NCI-H2227 (cell line): ENCODE data around the gene WBP1L.
"Not testable (repeated sequence)": the region's sequence is repeated elsewhere in the genome, so short reads cannot be mapped to it uniquely, and the experiment has no call there.

Source experiments
- DNase-seq: peaks from one replicate; lab custom pipeline; 2025; ENCODE audit not compliant: unreplicated experiment; lab: John Stamatoyannopoulos, UW

Gene WBP1L

DNA sequence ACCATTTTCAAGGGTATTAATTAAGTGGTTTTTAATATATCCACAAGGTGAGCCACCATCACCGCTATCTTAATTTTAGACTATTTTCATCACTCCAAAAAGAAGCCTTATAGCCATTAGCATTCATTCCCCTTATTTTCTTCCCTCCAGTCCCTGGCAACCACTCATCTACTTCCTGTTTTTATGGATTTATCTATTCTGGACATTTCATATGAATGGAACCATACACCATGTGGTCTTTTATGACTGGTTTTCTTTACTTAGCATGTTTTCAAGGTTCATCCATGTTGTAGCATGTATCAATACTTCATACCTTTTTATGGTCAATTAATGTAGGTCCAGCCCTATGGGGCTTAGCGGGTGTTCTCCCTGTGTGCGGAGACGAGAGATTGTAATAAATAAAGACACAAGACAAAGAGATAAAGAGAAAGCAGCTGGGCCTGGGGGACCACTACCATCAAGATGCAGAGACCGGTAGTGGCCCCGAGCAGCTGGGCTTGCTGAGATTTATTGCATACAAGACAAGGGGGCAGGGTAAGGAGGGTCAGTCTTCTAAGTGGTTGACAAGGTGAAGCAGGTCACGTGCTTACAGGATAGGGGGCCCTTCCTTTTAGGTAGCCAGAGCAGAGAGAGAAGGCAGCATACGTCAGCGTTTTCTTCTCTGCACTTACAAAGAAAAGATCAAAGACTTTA lies 14.6 kb downstream of the WBP1L start:
- no peak for DNase-seq

DNA sequence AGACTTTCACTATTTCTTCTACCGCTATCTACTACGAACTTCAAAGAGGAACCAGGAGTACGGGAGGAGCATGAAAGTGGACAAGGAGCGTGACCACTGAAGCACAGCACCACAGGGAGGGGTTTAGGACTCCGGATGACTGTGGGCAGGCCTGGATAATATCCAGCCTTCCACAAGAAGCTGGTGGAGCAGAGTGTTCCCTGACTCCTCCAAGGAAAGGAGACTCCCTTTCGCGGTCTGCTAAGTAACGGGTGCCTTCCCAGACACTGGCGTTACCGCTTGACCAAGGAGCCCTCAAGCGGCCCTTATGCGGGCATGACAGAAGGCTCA lies 15.2 kb downstream of the WBP1L start:
- not testable (repeated sequence) for DNase-seq

DNA sequence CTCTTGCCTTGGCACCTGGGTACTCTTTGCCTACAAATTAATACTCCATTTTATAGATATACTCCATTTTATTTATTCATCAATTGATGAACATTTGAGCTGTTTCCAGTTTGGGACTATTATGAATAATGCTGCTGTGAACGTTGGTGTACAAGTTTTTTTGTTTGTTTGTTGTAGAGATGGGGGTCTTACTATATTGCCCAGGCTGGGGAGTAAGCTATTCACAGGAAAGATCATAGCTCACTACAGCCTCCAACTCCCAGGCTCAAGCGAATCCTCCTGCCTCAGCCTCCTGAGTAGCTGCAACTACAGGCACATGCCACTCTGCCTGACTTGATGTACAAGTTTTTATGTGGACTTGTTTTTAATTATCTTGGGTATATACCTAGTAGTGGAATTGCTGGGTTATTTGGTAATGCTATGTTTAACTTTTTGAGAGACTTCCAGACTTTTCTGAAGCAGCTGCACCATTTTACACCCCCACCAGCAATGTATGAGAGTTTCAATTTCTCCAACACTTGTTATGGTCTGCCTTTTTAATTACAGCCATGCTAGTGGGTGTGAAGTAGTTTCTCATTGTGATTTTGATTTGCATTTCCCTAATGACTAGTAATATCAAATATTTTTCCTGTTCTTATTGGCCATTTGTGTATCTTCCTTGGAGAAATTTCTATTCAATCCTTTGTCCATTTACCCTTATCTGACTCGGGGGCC lies 15.9 kb downstream of the WBP1L start:
- DNase-seq = no peak

DNA sequence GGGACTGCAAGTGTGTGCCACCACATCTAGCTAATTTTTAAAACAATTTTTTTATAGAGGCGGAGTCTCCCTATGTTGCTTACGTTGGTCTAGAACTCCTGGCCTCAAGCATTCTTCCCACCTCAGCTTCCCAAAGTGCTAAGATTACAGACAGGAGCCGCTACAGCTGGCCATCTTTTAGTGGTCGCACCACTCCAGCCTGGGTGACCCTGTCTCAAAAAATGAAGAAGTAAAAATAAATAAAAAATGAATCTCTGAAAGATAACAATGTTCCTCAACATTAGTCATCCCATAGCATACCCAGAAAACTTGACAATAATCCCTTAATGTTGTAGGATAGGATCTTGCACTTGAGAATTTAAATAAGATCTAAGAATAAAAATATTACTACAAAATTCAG lies 18.2 kb downstream of the WBP1L start:
- DNase-seq = no peak

DNA sequence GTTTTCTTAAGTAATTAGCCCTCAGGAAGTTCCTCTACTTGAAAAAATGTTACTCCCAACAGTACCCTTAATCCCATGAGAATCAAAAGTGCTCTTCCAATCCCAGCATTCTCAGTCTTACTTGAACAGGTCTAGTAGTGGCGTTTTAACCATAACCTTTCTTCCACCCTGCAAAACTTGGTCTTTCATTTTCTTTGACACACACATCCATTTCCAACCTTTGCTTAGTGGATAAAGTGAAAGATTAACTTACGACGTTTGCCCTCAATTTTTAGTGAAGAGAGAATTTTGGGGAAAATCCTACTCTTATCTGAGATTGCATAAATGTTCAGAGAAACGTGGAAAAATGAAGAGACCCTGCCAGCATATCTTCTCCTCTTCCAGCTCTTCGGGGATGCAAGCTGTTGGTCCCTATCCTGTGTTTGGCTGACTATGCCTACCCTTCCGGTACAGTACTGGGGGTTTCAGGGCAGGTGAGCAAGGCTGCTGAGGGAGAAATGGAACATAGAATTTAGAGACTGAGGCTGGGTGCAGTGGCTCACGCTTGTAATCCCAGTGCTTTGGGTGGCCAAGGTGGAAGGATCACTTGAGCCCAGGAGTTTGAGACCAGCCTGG lies 18.8 kb downstream of the WBP1L start:
- no peak for DNase-seq

DNA sequence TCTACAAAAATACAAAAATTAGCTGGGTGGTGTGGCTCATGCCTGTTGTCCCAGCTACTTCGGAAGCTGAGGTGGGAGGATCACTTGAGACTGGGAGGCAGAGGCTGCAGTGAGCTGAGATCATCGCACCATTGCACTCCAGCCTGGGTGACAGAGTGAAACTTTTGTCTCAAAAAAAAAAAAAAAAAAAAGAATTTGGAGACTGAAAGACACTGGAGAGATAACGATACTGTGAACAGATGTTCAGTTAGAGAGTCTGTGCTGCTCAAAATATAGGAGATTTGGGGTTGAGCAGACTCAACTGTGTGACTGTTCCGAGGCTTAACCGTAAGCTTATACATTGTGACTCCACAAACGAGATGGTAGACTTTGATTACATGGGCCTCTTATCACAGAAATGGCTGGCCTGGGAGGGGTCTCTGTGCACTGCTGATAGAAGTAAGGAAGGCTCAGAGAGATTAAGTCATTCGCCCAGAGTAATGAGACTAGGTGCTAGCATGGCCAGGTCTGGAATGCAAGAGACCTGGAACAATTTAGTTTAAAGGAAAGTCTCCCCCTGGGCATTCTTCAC lies 19.4 kb downstream of the WBP1L start:
- no peak for DNase-seq

DNA sequence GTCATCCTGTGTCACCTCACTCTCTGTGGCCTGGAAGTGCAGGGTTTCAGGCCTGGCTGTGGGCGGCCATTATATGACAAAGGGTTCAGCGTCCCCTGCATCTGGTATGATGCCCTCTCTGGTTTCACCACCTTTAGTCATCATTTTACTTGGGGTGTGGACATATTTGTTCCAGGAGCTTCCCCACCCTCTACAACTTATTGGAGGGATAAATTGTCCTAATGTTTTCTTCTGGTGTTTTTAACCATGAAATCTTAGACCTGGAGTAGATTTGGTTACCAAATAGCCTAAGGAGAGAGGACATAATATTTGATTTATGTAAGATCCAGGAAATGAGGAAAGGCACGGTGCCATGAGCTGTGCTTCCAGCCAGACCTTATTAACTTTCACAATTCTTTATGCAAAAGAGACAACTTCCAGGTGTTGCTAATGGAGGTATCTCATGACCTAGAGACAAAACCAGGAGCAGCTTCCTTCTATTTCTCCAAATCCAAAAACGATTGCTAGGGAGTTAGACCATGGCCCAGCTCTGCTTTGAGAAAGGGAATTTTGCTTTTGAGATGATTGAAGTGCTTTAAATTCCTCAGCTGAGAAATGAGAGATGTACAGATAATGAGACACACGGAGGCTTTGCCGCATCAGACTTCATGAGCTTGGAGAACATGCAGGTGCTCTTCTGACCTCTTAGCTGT lies 20.9 kb downstream of the WBP1L start:
- no peak for DNase-seq

DNA sequence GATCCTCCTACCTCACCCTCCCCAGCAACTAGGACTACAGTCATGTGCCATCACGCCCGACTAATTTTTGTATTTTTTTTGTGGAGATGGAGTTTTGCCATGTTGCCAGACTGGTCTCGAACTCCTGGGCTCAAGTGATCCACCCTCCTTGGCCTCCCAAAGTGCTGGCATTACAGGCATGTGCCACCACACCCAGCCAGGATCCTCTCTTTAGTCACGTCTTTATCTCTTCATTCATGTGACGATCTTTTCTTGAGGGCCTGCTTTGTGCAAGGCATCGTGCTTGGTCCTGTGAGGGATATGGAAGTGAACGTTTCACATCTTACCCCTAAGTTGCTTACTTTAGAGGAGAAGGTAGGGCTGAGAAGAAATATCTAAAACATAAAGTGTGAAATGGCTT lies 21.6 kb downstream of the WBP1L start:
- no peak for DNase-seq

DNA sequence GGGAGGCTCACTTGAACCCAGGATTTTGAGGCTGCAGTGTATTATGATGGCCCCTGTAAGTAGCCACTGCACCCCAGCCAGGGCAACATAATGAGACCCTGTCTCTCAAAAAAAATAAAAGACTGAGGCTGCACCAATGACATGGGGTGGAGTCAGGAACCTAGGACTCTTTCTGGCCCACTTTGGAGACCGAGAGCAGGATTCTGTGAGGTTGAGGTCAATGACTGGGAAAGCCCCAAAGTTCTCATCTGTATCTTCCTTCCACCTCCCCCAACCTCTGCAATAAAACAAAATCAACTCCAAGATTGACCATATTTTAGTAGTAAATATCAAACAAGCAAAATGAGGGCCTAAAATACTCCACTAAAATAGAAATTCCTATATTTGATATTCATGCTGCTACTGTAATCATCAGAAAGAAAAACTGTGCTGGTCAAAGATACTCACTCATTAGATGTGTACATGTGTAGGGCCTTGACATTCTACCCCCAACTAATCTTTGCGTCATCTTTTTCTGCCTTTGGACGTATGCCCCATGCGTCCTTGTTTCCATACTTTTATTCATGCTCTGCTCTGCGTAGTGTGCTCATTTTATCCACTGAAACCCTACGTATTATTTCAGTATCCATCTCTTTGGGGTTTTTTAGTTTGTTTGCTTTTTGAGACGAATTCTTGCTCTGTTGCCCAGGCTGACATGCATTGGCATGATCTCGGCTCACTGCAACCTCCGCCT lies 23.8 kb downstream of the WBP1L start:
- DNase-seq = no peak

DNA sequence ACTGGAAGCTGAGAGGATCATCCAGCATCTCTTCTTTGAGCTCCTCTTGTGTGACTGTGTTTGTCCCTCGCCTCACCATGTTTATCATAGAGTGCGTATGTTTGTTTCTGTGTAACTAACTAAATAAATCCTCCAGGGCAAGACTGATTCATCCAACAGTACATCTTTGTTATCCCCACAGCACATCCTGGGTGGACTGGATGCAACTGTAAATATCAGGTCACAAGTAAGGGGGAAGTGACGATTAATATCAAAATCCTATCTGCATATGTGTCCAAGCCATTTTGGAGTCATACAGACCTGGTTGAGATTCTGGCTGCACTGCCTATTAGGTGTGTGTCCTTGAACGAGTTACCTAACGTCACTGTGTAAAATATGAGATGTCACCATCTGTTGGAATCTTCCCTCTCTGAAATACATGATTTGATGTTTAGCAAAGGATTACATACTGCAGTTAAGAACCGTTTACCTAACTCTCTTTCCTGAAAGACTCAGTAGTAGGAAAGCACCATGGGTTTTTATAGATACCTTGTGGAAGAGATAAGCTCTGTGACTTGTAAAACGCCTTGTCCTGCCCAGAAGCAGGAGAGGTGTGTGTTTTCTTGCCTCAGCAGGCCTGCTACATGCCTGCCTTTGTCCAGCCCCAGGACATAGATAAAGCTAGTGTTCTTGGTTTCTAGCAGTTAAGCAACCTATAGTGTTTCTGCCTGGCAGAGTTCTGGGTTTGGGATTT lies 25.8 kb downstream of the WBP1L start:
- no peak for DNase-seq

DNA sequence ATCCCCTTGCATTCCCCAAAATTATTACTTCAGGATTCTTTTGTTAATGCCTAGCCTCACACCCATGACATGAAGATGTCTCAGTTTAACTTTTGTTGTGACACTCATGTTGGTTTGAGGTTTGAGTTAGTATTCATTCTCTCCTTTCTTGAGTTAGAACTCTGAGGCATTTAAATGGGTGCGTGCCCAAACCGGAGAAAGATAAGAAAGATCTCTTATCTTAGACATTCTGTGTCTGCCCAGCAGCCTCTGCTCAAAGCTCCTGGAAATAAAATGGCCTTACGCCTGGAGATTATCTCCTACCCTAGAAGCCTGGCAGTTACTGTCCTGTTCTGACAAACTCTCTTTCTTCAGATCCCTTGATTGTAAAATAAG lies 26.3 kb downstream of the WBP1L start:
- no peak for DNase-seq

DNA sequence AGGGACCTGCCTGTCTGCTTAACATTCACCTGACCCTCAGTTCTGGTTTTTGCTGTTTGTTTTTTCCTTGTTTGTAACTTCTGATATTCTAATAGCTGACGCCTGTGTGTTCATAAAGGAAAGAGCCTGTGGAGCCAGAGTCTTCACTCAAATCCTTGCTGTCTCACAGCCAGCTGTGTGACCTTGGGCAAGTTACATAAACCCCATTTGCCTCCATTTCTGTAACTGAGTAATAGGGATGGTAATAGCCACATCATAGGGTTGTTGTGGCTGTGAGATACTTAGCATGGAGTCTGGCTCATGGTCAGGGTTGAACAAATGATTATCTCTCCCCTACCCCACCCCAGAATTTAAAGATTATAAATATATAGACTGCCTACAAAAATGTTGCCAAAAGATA lies 27.0 kb downstream of the WBP1L start:
- no peak for DNase-seq

DNA sequence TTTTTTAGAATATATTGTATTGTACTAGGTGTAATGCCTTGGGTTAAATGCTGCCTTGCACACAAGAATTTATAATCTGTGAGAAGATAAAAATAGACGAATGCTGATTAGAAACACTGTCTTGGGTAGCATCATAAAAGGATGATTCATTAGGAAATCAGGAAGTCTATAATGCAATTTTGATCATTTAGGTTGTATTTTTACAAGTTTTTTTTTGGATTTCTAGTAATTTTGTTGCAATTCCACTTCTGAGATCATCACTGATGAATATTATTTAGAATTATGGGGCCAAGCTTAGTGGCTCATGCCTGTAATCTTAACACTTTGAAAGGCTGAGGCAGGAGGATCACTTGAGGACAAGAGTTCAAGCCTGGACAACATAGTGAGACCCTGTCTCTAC lies 29.6 kb downstream of the WBP1L start:
- no peak for DNase-seq

DNA sequence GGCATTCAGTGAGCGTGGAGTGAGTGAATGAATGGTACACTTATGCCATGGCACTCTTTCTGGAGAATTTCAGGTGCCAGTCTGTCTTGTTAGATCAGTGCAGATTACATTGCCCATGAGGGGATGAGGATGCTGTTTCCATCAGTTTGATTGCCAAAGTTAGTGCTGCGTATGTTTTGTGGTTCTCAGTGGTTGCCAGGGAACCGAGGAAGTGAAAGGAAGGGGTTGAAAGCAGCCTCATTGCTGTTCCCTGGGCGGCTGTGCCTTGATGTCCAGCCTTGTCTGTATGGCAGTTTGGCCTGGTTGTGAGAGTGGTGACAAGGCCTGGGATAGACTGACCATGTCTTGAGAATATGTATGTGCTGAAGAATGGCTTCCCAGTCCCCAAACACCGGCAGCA lies 30.2 kb downstream of the WBP1L start:
- DNase-seq = no peak

DNA sequence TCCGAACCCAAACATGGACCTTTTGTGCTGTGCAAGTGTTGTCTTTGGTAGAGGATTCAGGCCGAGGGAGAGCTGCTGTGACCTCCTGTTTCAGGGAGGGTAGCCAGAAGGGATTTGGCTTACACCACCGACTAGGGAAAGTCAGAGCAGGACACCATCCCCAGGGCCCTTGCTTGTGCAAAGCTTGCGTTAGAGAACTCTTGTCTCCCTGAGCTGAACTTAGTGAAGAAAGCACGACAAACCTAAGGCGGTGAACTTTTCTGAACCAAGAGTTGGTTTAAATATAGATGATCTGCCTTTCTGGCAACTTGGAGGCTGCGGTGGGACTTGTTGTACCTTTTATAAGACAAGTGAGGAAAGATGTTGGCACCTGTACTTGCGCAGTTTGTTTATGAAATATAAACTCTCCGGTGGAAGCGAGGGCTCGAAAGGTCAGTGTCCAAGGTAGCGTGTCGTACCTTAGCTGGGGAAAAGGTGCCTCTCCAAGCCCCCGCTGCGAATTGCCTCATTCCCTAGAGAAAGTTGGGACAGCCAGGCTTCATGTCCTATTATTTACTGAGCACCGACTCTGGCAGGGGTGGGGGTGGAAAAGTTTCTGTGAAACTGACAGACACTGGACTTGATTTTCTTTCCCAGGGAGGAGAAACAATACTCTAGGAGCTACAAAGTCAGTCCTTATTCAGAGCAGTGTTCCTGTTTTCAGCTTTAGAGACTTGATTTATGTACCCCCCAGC lies 31.6 kb downstream of the WBP1L start:
- no peak for DNase-seq

DNA sequence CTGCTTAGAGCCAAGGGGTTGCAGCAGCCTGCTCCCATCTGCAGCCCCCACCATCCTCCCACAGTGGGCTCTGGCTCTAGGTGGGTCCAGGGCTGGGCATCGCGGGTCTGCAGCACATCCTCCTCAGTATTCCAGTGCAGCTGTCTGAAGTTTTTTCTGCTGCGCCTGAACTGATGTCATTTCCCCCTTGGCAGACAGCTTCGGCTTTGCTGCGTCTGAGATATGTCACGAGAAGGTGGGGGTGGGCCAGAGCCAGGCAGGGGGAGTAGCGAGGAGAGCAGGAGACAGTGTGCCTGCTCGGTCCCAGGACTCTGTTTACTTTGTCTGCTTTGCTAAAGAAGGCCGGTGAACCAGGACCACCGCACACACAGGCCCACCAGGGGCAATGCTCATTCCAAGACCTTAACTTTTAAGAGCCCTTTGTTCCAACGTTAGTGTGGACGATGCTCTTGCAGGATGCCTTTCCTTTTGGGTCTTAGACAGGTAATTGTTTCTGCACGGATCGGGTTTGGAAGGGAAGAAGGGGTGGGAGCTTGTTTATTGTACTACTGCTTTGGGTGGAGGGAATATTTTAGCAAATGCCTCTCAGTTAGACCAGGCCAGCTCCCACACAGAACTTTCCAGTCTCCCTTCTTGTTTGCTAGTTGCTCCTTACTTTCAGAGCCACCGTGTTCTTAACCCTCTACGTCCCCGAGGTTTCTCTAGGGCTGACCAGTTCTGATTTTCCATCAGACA lies 32.4 kb downstream of the WBP1L start:
- DNase-seq = peak; percentile 10

DNA sequence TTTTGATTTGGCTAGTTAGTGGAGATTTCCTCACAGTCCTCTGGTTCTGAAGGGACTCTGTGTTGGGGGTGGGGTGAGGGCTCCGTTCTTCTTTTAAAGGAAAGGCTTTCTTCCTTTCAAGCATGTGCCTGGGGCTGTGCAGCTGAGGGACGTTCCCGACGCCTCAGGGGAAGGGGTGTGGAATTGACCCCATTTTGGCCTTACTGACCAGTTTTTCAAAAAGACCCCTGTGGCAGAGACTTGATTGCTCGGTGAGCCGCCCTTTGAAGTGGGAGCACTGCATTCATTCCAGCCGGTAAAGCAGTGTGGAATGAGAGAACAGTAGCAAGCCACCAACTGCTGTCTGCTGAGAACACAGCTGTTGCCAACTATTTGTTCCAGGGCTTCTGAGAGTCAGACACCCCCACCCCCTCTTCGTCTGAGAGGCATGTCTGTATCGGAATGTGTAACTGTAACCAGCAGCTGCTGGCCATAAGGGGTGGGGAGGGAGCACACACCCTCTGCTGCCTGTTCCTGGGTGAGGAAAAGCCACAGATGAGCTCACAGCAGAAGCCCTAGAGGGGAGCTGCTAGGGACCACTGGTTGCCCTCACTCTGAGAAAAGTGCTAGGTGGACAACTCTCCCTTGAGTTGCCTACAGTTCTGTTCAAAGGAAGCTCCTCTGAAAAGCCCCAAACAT lies 33.2 kb downstream of the WBP1L start:
- DNase-seq = no peak

DNA sequence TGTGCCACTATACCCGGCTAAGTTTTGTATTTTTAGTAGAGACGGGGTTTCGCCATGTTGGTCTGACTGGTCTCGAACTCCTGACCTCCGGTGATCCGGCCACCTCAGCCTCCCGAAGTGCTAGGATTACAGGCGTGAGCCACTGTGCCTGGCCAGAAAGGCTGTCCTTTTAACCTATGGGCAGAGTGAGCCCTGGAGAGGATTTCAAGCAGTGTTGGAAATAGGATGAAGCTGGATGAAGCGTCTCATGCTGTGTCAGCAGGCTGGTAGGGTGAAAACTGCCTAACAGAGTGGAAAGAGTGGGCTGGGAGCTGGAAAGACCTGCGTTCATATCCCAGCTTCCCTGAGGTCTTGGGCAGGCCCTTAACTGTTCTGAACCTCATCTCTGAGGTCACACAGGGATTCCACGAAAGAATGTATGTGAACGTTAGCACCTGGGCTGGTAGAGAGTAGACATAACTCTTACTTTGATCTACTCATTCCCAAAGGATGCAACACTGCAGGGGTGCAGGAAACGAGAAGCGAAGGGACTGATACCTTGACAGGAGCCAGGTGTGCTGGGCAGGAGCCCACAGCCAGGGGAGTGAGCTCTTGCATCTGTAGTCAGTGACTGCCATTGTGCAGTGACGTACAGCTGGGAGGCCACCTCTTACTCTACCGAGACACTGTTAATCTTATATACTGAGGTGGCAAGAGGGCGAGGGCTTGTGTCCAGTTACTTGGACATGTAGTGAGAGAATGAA lies 34.1 kb downstream of the WBP1L start:
- no peak for DNase-seq
